ENCODE measurements around the gene EFCAB6. TPM values are rescaled to one million over a fixed set of nuclear protein-coding genes. Genes with fewer than 3 reads are reported as not detected.

The EFCAB6 gene
- total and polyA plus RNA-seq, 7 donors = 0.45 to 5.7 (median 1.8) TPM

- H3K36me3 ChIP-seq = no peaks in the 10 kb centered on the region
- no peak overlapping the region for H3K4me3 ChIP-seq
- intact Hi-C loops (cut with DNase I) = no loop called here
- TF ChIP-seq POLR2AphosphoS5 (IDR thresholded peaks at IDR 0.05) = no peak
- 74 to 75% methylated on average over 4 of the region's 4 CpGs for WGBS, 2 donors
- no peaks in the 10 kb centered on the region for H3K4me1 ChIP-seq
- no peak overlapping the region for H3K27ac ChIP-seq
- DNase-seq = no peak
- no peaks in the 10 kb centered on the region for H3K27me3 ChIP-seq
- H3K9me3 ChIP-seq = peaks cover 0 to 7% (median 3%) of the 10 kb centered on the region in 4 donors
Observed at GRCh38 chr22:43706571-43707328, 105.4 kb downstream of the EFCAB6 start.

GRCh38 chr22:43706151-43706550 is 106.0 kb downstream of the EFCAB6 start:
- Histone ChIP-seq H3K9me3 (peaks cover 0 to 7% (median 3%) of the 10 kb centered on the region in 4 donors), H3K27me3 (no peaks in the 10 kb centered on the region), H3K27ac (no peak overlapping the region), H3K4me3 (no peak overlapping the region), H3K36me3 (no peaks in the 10 kb centered on the region), H3K4me1 (no peaks in the 10 kb centered on the region)
- DNase-seq = no peak
- TF ChIP-seq EP300 (IDR thresholded peaks at IDR 0.05) = no peak
- TF ChIP-seq POLR2A (IDR thresholded peaks at IDR 0.05) = no peak
- no peak for TF ChIP-seq CTCF (IDR thresholded peaks at IDR 0.05)
- TF ChIP-seq POLR2AphosphoS5 (IDR thresholded peaks at IDR 0.05) = no peak
- WGBS, 2 donors = 64 to 80% methylated on average over 3 of the region's 3 CpGs
- intact Hi-C loops (cut with DNase I) = no loop called here

GRCh38 chr22:43704051-43704450 is 108.1 kb downstream of the EFCAB6 start:
- Histone ChIP-seq H3K4me3 (no peak overlapping the region), H3K36me3 (no peaks in the 10 kb centered on the region), H3K27ac (no peak overlapping the region), H3K27me3 (no peaks in the 10 kb centered on the region), H3K9me3 (peaks cover 0 to 7% (median 3%) of the 10 kb centered on the region in 4 donors), H3K4me1 (no peaks in the 10 kb centered on the region)
- 87 to 90% methylated on average over 2 of the region's 2 CpGs for WGBS, 2 donors
- no peak for TF ChIP-seq POLR2AphosphoS5 (IDR thresholded peaks at IDR 0.05)
- TF ChIP-seq POLR2A (IDR thresholded peaks at IDR 0.05) = no peak
- no peak for TF ChIP-seq EP300 (IDR thresholded peaks at IDR 0.05)
- TF ChIP-seq CTCF (IDR thresholded peaks at IDR 0.05) = no peak
- no peak for DNase-seq
- intact Hi-C loops (cut with DNase I) = no loop called here

GRCh38 chr22:43698403-43698802 is 113.7 kb downstream of the EFCAB6 start:
- Histone ChIP-seq H3K9me3 (peaks cover 0 to 4% (median under 1%) of the 10 kb centered on the region in 4 donors), H3K4me1 (no peaks in the 10 kb centered on the region)
- intact Hi-C loops (cut with DNase I) = no loop called here

GRCh38 chr22:43697894-43698293 is 114.2 kb downstream of the EFCAB6 start:
- Histone ChIP-seq H3K9me3 (no peaks in the 10 kb centered on the region), H3K27ac (no peak overlapping the region), H3K4me1 (no peaks in the 10 kb centered on the region), H3K36me3 (no peaks in the 10 kb centered on the region), H3K4me3 (no peak overlapping the region), H3K27me3 (no peaks in the 10 kb centered on the region)
- TF ChIP-seq CTCF (IDR thresholded peaks at IDR 0.05) = no peak
- TF ChIP-seq POLR2AphosphoS5 (IDR thresholded peaks at IDR 0.05) = no peak
- TF ChIP-seq EP300 (IDR thresholded peaks at IDR 0.05) = no peak
- TF ChIP-seq POLR2A (IDR thresholded peaks at IDR 0.05) = no peak
- intact Hi-C loops (cut with DNase I) = no loop called here
- WGBS, 2 donors = 77 to 91% methylated on average over 3 of the region's 3 CpGs
- no peak for DNase-seq

More at GRCh38 chr22:43698403-43698802, 113.7 kb downstream of the EFCAB6 start:
- DNase-seq = no peak
- TF ChIP-seq CTCF (IDR thresholded peaks at IDR 0.05) = no peak
- no peak for TF ChIP-seq POLR2AphosphoS5 (IDR thresholded peaks at IDR 0.05)
- TF ChIP-seq POLR2A (IDR thresholded peaks at IDR 0.05) = no peak
- no peak overlapping the region for H3K27ac ChIP-seq
- no peaks in the 10 kb centered on the region for H3K27me3 ChIP-seq
- WGBS, 2 donors = 94 to 97% methylated on average over 1 of the region's 1 CpG
- H3K4me3 ChIP-seq = no peak overlapping the region
- no peaks in the 10 kb centered on the region for H3K36me3 ChIP-seq
